T follicular helper cell (primary cell): ENCODE results near the gene SNHG17.
"Not testable (repeated sequence)": the region's sequence is repeated elsewhere in the genome, so short reads cannot be mapped to it uniquely, and the experiment has no call there.

Experiments used
- DNase-seq: peaks from one replicate; pipeline ENCODE4 v3.0.0-alpha.2; 2020; ENCODE audit warnings: low read depth

SNHG17 gene

DNA sequence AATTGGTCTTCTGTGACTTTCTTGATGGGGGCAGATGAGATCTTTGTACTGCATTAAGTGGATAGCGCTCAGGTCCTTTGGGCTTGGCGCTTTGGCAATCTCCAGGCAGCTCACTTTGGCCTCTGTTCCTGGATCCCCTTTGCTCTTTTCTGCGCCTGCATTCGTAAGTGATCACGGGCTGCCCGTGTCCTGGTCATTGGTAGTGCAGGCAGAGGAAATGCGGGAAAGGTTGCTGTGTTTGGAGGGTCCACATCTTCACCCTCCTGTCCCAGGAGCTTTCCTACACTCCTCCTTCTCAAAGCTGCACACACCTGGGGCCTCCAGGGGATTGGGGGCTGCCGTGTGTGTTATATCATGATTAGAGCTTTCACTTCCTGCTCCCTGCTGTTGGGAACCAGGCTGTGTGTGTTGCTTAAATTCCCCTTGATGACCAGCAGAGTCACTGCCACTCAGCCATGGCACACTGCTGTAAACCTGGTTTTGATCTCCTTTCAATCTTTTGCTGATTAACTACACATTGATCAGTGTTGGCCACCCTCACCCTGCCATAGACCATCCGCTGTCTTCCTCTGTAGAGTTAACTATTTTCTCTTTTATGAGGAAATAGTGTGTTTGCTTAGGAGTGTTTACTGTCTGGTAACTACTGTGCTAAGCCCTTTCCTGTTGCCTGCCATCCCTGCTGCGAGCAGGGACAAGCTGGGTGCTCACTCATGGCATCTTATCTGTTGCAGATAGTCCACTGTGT, 13.0 kb upstream of the SNHG17 start:
- DNase-seq, result no peak

DNA sequence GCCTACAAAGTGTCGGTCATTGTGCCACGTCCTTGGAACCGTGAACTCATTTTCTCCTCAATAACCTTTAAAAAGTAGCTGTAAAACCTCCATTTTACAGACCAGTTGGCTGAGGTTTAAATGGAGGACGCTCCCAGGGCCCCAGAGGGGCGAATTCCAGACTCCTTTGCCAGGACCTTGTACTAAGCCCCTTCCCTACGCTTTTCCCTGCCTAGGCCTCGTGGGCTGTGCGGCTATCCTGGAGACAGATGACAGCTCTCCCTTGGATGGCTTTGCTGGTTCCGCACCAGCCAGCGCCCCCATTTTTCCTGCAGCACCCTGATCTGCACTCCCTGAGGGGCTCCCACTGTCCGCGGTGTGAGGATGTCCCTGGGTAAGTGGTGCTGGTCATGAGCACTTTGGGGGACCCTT, 12.1 kb upstream of the SNHG17 start:
- DNase-seq, result no peak

DNA sequence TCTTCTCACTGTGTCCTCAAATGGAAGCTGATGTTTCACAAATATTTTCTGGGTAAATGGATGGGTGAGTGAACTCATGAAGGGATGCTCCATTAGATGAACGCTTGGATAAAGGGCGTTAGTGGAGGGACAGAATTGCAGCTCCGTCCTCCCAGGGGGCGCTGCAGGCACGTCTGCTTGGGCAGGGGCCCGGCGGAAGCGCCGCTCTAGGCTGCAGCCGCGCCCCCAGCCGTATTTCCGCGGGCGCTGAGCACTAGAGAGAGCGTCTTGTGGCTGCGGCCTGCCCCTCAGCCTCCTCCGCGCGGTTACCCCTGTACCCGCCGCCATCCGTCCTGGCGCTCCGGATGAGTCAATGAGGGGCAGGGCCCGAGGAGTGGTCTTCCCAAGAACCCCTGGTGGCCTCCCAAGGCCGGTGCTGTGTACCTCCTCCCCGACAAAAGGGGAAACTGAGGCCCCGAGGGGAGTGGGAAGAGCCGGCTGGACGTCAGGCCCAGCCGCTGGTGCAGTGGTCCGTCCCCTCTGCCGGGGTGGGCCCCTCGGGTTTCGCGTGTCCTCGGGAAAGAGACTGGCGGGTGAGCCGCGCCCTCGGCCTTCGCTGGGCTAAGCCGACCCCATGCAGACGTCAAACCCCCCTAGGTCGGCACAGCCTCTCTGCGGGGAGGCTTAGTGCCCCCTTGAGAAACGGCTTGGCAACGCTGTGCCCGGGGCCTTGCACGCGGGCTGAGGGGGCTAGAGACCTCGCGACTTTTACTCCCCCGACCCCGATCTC, 11.5 kb upstream of the SNHG17 start:
- DNase-seq, result peak; percentile 89

DNA sequence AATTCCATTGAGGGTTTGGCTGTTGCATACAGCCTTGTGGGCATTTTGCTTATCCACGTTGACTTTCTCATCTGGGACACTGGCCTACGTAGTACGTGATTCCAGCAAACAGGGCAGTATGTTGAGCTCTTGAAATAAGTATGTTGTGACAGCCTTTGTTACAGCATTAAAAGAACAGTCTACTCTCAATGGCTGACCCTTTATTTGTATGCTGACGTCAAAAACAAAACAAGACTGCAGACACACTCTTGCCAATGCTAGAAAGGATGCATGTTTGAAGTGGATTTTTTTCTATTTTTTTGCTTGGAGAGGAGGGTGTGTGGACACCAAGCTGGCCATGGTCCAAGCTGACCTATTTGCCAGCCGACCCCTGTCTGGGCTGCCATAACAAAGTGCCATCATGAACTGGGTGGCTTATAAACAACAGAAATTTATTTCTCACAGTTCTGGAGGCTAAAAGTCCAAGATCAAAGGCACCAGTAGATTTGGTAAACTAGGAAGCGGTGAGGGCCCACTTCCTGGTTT, 10.8 kb upstream of the SNHG17 start:
- no peak for DNase-seq

DNA sequence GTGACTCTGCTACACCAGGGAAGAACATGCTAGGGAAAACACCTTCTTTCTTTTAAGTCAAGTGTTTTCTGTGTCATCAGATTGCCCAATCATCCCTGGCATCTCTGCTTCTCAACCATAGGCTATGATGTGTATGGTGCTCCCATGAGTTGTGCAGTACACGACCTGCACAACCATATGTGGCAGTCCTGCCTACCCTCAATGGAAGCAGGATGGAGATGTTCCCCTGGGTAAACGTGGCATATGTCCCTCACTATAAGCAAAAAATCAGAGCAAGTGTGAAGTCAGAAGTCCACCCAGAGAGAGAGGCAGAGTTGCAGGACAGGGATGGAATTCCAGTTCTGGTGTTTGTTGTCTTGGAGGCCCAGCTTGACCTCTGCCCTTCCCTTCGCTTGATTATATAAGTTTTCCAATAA, 10.3 kb upstream of the SNHG17 start:
- no peak for DNase-seq

DNA sequence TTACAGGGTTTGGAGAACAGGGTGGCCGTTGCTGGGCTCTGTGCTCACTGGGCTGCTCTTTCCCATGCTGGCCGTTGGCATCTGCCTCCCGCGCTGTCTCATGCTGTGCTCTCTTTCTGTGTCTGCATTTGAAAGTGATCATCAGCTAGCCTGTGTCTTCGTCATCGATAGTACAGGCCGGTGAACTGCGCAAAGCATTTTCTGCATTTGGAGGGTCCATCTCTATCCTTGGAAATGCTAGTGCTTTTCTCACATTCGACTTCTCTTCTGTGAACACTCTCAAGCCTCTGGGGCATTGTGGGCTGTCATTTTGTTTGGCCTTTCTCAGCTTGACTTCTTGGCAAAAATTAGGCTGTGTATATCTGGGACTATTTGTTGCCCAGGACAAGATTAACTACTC, 6.8 kb upstream of the SNHG17 start:
- no peak for DNase-seq

DNA sequence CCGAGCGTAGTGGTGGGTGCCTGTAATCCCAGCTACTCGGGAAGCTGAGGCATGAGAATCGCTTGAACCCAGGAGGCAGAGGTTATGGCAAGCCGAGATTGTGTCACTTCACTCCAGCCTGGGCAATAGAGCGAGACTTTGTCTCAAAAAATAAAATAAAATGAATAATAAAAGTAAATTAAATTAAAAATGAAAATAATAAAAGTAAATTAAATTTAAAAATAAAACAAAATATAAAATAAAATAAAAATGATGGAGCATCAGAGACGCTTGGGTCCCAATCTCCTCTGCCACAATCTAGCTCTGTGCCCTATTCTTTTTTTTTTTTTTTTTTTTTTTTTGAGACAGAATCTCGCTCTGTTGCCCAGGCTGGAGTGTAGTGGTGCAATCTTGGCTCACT, 6.0 kb upstream of the SNHG17 start:
- DNase-seq, result not testable (repeated sequence)

DNA sequence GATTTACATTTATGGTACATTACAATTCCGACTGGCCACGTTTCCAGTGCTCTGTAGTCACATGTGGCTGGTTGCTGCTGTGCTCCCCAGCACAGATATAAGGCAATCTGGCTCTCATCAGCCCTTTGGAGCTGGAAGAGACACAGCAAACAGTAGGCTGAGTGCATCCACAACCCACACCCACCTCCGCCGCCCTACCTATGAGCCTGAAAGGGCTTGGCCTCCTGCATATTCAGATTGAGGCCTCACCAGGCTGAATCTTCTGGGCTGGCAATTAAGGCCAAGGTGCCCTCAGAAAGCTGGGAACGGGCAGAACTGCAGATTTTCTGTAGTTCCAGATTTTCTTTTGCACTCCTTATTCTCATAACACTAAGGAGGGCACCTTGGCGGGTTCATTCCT, 2.7 kb upstream of the SNHG17 start:
- no peak for DNase-seq

DNA sequence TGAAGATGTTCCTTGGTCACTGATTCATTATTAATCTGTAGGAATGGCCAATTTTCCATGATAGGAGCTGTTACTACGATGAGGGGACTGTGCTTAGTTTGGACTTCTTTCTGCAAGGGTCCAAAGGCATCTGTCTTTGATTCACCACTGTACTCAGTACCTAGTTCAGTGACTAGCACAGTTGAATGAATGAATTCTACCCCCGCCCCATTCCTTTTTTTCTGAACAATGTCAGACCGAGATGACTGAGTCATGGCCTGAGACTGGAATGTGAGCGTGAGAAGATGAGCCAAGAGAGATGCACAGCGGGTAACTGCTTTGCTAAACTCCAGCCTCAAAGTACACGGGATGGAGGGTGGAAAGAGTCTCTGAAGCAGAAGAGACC, 419 bp upstream of the SNHG17 start:
- no peak for DNase-seq

DNA sequence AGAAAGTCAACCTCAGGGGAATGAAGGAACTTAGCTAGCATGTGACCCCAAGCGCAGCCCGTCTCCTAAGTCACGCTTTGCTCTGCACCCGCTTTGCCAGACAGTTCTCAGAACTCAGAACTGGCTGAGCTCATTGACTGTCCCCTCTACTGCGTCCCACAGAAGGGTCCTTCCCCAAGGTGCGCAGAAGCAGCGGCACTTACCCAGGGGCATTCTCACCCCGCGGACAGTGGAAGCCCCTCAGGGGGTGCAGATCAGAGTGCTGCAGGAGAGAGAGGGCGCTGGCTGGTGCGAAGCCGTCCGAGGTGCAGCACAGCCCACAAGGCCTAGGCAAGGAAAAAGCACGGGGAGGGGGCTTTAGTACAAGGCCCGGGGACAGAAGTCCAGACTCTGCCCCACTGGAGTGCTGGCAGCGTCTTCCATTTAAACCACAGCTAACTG, 807 bp downstream of the SNHG17 start:
- no peak for DNase-seq

DNA sequence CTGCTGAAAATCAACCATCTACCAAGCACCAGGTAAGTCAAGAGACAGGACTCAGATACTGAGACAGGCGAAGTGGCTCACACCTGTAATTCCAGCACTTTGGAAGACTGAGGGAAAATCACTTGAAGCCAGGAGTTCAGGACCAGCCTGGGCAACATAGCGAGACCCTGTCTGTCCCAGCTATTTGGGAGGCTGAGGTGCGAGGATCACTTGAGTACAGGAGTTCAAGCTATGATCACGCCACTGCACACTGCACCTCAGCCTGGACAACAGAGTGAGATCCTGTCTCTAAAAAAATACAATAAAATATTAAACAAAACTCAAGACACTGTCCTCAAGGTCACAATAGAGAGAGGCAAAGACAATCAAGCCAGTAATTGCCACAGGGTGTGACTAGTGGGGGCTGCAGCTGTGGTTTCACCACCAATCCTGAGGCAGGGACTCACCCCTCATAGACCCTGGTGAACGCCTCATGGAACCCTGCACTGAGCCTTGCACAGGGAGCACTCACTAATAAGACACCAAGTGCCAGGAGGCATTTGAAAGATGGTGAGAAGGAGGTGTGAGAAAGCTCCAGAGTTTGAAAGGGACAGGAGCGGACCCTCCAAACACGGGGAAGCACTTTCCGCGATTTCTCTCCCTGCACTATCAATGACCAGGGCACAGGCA, 1.7 kb downstream of the SNHG17 start:
- no peak for DNase-seq

DNA sequence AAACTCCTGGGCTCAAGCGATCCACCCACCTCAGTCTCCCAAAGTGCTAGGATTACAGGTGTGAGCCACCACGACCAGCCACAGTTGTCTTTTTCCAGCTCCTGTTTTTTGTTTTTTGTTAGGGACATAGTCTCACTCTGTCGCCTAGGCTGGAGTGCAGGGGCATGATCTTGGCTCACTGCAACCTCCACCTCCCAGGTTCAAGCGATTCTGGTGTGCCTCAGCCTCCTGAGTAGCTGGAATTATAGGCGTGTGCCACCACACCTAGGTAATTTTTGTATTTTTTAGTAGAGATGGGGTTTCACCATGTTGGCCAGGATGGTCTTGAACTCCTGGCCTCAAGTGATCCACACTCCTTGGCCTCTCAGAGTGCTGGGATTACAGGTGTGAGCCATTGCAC, 2.3 kb downstream of the SNHG17 start:
- DNase-seq, result not testable (repeated sequence)

DNA sequence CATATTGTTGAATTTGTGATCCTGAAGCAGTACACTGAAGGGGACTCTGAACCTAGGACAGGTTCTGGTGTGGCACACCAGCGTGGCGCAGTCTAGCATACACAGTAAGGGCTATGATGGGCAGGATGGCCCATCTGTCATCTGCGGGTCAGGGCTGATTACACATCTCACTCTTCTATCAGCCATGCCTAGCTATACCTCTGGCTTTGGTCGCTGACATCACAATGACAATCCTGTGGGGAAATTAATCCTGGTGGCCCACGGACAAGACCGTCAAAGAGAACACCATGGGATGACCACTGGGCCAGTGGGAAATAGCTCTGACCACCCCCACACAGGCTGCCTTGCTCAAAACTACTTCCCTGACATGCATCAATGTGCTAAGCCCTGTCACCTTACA, 2.8 kb downstream of the SNHG17 start:
- no peak for DNase-seq

DNA sequence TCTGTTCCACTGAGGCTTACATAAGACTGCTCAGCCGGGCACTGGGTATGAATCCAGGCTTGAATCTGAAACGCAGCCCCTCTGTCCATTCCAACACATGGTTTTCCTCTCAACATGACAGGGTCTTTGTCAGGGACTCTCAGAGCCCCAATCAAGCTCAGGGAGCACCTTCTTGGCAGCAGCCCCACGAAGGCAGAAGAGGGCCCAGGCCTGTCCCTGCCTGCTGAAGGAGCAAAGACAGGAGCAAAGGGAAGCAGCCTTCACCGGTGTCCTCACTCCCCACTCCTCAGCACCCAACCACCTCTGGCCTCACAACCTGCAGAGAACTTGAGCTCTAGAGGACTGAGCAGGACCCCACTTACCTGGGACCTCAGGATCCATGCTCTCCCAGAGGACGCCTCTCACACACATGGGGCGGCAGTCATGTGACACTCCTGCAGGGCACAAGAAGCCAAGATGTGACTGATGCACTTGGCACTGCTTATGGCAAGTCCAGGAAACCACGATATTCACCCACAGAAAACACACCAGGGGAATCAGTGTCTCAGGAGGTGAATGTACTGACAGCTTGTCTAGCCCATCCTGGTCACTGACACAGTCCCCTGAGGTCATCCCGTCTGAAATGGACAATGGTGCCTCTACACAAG, 4.3 kb downstream of the SNHG17 start:
- DNase-seq, result no peak

DNA sequence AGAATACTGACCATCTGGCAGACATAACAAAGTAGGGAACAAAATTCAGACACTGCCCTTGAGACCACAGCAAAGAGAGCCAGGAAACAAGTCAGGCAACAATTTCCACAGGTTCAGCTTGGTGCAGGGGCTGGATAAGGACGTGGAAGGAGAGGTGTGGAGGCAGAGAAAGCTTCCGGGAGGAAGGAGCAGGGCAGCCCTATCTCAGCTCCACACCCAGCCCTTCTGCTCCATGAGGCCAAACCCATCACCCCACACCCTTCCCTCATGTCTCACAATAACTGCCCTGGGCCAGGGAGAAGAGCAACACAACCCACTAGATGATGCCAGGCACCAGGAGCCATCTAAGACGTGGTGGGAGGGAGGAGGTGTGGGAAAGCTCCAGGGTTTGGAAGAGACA, 5.8 kb downstream of the SNHG17 start:
- no peak for DNase-seq

DNA sequence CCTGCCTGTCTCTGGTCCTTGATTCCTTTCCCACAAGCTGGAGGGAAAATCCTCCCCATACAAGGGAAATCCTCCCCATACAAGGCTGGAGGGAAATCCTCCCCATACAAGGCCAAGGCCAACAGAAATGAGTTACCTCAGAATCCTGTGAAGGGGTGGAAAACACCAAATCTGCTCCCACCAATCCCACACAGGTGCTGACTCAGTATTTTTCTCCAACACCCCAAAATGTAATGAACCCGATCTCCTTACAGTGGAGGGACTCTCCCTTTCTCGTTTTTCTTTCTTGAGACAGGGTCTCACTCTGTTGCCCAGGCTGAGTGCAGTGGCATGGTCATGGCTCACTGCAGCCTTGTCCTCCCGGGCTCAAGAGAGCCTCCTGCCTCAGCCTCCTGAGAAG, 6.3 kb downstream of the SNHG17 start:
- DNase-seq, result no peak

DNA sequence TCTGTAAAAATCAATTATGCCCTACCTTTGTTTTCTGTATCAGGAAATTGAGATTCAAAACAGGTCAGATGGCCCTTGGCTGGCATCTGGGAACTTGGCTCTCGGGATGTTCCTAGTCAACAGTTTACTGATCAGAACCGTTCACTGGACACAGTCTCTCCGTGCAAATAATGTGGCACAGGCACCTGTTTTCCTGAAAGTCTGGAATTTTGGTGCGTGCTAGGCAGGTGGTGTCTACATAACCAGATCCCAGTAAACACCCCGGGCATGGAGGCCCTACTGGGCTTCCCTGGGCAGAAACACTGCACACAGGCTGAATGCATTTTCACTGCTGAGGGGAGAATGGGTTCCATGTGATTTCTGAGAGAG, 7.5 kb downstream of the SNHG17 start:
- DNase-seq, result no peak

DNA sequence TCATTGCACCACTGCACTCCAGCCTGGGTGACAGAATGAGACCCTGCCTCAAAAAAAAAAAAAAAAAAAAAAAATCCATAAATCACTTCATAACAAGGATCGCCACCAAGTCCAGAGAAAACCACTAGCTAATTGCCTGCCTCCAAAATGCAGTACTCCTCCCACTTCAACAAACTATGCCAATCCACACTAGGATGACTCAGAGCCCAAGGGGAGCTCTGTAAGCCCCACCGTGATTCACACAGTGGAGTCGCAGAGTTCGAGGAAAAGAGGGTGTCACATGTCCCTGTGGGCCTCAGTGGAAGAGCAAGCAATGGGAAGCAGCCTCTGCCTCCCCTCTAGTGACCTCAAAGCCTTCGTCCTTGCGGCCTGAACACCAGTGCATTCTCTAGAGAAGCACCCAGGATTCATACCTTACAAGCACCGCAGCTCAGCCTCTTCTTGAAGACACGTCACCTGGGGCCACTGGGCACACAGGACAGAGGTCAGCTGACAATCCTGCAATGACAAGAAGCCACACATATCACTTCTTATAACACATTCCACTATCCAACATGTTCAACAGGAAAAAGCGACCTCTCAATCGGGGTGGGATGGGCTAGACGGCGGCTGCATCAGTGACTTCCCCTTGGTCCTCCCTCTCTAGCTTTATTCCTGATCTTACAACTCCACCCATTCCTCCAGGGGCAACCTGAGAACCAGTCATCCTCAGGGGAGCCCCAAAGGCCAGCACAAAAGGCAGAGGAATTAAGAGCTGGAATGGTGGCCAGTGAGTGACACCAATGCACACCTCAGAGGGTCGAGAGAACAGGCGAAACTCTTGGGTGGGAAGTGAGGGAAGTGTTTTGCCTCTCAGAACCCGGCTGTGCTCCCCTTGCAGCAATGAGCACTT, 8.9 kb downstream of the SNHG17 start:
- no peak for DNase-seq

DNA sequence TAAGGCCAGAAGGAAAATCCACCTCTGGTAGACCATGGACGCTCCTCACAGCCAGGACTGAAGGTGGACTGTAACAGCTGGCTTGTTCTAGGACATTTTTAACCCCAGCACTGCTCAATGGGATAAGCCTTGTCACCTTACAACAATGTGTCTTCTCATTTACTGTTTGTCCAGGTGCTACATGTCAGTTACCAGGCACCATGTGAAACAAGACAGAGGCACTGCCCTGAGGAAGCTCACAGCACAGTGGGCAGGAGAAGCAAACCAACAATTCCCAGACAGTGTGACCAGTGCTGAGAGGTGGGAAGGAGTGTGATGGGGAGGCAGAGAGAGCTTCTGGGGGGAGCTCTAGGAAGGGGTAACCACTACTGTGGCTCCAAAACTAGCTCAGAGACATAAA, 10.7 kb downstream of the SNHG17 start:
- no peak for DNase-seq

DNA sequence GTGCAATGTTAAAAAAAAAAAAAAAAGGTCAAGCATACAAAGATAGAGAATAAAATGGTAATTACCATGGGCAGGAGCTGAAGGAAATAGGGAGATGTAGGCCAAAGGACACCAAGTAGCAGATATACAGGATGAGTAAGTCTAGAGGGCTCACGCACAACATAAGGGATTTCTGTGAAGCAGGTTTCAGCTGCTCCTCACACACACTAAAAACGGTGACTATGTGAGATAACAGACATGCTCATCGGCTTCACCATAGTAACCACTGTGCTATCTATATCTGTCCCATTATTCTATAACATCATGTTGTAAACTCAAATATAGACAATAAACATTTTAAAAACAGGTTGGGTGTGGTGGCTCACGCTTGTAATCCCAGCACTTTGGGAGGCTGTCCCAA, 11.6 kb downstream of the SNHG17 start:
- DNase-seq, result no peak

DNA sequence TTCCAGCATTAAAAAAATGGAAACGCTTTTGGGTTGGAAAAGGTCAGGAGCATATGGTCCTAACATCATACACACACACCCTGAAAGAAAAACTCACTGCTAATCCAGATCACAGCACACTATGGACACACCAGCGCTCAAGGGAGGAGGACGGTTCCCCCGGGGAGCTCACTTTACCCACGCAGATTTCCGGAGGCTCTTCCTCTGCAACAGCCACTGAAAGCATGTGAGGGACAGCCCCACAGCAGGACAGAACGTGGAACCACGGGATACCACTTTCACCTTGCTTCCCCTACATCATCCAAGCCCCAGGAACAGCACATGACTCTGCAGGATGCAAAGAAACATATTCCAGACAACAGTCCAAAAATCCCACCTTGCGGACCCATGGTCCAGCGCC, 13.2 kb downstream of the SNHG17 start:
- DNase-seq, result no peak
